WI38 (cell line): ENCODE measurements around the gene ZSWIM1.

Source experiments
- H3K4me3 ChIP-seq: 2 replicates; pipeline ENCODE4 v1.5.1; 2011; ENCODE audit warnings: low read depth, mild to moderate bottlenecking, control low read depth, low read length
- TF ChIP-seq, protein P1 (sequence below): IDR thresholded peaks from 2 replicates; pipeline ENCODE4 v1.5.1; 2012; ENCODE audit warnings: low read depth, mild to moderate bottlenecking, control low read depth, low read length

Gene ZSWIM1

GRCh38 chr20:45890077-45890984 is 9.3 kb downstream of the ZSWIM1 start:
- peak overlapping the region; percentile 83 for H3K4me3 ChIP-seq
- TF ChIP-seq, protein P1, sequence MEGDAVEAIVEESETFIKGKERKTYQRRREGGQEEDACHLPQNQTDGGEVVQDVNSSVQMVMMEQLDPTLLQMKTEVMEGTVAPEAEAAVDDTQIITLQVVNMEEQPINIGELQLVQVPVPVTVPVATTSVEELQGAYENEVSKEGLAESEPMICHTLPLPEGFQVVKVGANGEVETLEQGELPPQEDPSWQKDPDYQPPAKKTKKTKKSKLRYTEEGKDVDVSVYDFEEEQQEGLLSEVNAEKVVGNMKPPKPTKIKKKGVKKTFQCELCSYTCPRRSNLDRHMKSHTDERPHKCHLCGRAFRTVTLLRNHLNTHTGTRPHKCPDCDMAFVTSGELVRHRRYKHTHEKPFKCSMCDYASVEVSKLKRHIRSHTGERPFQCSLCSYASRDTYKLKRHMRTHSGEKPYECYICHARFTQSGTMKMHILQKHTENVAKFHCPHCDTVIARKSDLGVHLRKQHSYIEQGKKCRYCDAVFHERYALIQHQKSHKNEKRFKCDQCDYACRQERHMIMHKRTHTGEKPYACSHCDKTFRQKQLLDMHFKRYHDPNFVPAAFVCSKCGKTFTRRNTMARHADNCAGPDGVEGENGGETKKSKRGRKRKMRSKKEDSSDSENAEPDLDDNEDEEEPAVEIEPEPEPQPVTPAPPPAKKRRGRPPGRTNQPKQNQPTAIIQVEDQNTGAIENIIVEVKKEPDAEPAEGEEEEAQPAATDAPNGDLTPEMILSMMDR = peak; percentile 71

- H3K4me3 ChIP-seq = peak within 1 kb of the TSS; percentile 83
- TF ChIP-seq, protein P1 = no peak
Observed at GRCh38 chr20:45890985-45891983, 10.3 kb downstream of the ZSWIM1 start, which contains the start of the genes CTSA and NEURL2. TSS of gene CTSA (plus strand) at chr20:45891335. CDS start at chr20:45891569, 234 bp downstream. TSS of gene NEURL2 (minus strand) at chr20:45891208. CDS start at chr20:45890991, 217 bp downstream.

- peak overlapping the region; percentile 83 for H3K4me3 ChIP-seq
- TF ChIP-seq, protein P1 = no peak
Observed at GRCh38 chr20:45892049-45892825, 11.2 kb downstream of the ZSWIM1 start.

- H3K4me3 ChIP-seq = no peak overlapping the region
Observed at GRCh38 chr20:45892828-45893500, 11.9 kb downstream of the ZSWIM1 start.

GRCh38 chr20:45893831-45894230 is 12.8 kb downstream of the ZSWIM1 start:
- TF ChIP-seq, protein P1 = no peak
- H3K4me3 ChIP-seq = no peak overlapping the region

More at GRCh38 chr20:45892828-45893500, 11.9 kb downstream of the ZSWIM1 start:
- TF ChIP-seq, protein P1 = no peak

DNA sequence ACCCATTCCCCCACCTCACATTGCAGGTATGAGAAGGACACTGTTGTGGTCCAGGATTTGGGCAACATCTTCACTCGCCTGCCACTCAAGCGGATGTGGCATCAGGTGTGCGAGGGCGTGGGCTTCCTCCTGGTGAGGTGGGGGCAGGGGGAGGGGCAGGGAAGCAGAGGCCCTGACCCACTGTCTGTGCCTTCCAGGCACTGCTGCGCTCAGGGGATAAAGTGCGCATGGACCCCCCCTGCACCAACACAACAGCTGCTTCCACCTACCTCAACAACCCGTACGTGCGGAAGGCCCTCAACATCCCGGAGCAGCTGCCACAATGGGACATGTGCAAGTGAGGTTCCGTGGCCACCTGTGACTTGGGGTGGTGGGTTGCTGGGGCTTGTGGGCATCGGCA is 13.8 kb downstream of the ZSWIM1 start:
- no peak overlapping the region for H3K4me3 ChIP-seq
- TF ChIP-seq, protein P1 = no peak
